ENCODE results near the gene ARID1A. TPM values are rescaled to one million over a fixed set of nuclear protein-coding genes. Genes with fewer than 3 reads are reported as not detected.

ARID1A gene
- total and polyA plus RNA-seq, 2 experiments from 2014 or later: 50.0 to 104 TPM

- Mint-ChIP-seq H3K27me3 (ENCODE audit: insufficient read depth, low read depth, poor library complexity) (peaks cover 17% of the 10 kb centered on the region), H3K36me3 (ENCODE audit: low read depth) (peaks cover 15% of the 10 kb centered on the region), H3K9me3 (no peaks in the 10 kb centered on the region; the same call in 2 of the 3 replicates), H3K4me3 (peak overlapping the region; percentile 82), H3K27ac (no peak overlapping the region), H3K4me1 (peaks cover 35% of the 10 kb centered on the region)
- Histone ChIP-seq H2AFZ (no peak overlapping the region), H3K4me2 (no peak overlapping the region), H3K9me2 (ENCODE audit: insufficient read depth) (no peaks in the 10 kb centered on the region), H3K4me3 (no peak overlapping the region), H3K79me2 (replicated peaks; ENCODE audit: insufficient read depth) (peaks cover 4% of the 10 kb centered on the region; the same call in 1 of the 2 replicates), H3K36me3 (ENCODE audit: insufficient read depth) (0 out of 2 replicates have a peak, but pooled peaks cover 6% of the 10 kb centered on the region), H3F3A (replicated peaks; ENCODE audit: low read depth) (peaks cover 7% of the 10 kb centered on the region; the same call in 1 of the 2 replicates), H4K20me1 (replicated peaks; ENCODE audit: insufficient read depth) (peaks cover 5% of the 10 kb centered on the region), H3K27ac (ENCODE audit: low read depth) (no peak overlapping the region), H3K4me1 (ENCODE audit: insufficient read depth) (peaks cover 20% of the 10 kb centered on the region), H3K27me3 (ENCODE audit: insufficient read depth) (peaks cover 3% of the 10 kb centered on the region; the same call in 1 of the 2 replicates)
- DNase-seq (ENCODE audit: low spot score) (no peak), ATAC-seq (no peak)
- TF ChIP-seq ZNF331 (CRISPR knock-in tag; IDR thresholded peaks at IDR 0.05; ENCODE audit: low read depth) (no peak), ZNF114 (CRISPR knock-in tag; IDR thresholded peaks at IDR 0.05) (no peak), POLR2AphosphoS5 (IDR thresholded peaks at IDR 0.05; ENCODE audit: low read depth) (no peak), EZH2 (IDR thresholded peaks at IDR 0.05; ENCODE audit: low read depth, unreplicated experiment) (no peak), EZH2phosphoT487 (IDR thresholded peaks at IDR 0.05; ENCODE audit: unreplicated experiment) (no peak), ETS1 (IDR thresholded peaks at IDR 0.05) (no peak), CREB1 (CRISPR knock-in tag; IDR thresholded peaks at IDR 0.05; ENCODE audit: low read depth) (no peak), STAT1 (IDR thresholded peaks at IDR 0.05; ENCODE audit: unreplicated experiment) (no peak), NANOG (IDR thresholded peaks at IDR 0.05; ENCODE audit: borderline replicate concordance) (no peak), CTCF (conservative IDR thresholded peaks at IDR 0.05; ENCODE audit: low read depth in 2 of 2) (no peak), JUNB (IDR thresholded peaks at IDR 0.05; ENCODE audit: unreplicated experiment) (no peak)
- TF ChIP-seq, protein P1, sequence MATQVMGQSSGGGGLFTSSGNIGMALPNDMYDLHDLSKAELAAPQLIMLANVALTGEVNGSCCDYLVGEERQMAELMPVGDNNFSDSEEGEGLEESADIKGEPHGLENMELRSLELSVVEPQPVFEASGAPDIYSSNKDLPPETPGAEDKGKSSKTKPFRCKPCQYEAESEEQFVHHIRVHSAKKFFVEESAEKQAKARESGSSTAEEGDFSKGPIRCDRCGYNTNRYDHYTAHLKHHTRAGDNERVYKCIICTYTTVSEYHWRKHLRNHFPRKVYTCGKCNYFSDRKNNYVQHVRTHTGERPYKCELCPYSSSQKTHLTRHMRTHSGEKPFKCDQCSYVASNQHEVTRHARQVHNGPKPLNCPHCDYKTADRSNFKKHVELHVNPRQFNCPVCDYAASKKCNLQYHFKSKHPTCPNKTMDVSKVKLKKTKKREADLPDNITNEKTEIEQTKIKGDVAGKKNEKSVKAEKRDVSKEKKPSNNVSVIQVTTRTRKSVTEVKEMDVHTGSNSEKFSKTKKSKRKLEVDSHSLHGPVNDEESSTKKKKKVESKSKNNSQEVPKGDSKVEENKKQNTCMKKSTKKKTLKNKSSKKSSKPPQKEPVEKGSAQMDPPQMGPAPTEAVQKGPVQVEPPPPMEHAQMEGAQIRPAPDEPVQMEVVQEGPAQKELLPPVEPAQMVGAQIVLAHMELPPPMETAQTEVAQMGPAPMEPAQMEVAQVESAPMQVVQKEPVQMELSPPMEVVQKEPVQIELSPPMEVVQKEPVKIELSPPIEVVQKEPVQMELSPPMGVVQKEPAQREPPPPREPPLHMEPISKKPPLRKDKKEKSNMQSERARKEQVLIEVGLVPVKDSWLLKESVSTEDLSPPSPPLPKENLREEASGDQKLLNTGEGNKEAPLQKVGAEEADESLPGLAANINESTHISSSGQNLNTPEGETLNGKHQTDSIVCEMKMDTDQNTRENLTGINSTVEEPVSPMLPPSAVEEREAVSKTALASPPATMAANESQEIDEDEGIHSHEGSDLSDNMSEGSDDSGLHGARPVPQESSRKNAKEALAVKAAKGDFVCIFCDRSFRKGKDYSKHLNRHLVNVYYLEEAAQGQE (IDR thresholded peaks at IDR 0.05; ENCODE audit: unreplicated experiment): no peak
- TF ChIP-seq, protein P2, sequence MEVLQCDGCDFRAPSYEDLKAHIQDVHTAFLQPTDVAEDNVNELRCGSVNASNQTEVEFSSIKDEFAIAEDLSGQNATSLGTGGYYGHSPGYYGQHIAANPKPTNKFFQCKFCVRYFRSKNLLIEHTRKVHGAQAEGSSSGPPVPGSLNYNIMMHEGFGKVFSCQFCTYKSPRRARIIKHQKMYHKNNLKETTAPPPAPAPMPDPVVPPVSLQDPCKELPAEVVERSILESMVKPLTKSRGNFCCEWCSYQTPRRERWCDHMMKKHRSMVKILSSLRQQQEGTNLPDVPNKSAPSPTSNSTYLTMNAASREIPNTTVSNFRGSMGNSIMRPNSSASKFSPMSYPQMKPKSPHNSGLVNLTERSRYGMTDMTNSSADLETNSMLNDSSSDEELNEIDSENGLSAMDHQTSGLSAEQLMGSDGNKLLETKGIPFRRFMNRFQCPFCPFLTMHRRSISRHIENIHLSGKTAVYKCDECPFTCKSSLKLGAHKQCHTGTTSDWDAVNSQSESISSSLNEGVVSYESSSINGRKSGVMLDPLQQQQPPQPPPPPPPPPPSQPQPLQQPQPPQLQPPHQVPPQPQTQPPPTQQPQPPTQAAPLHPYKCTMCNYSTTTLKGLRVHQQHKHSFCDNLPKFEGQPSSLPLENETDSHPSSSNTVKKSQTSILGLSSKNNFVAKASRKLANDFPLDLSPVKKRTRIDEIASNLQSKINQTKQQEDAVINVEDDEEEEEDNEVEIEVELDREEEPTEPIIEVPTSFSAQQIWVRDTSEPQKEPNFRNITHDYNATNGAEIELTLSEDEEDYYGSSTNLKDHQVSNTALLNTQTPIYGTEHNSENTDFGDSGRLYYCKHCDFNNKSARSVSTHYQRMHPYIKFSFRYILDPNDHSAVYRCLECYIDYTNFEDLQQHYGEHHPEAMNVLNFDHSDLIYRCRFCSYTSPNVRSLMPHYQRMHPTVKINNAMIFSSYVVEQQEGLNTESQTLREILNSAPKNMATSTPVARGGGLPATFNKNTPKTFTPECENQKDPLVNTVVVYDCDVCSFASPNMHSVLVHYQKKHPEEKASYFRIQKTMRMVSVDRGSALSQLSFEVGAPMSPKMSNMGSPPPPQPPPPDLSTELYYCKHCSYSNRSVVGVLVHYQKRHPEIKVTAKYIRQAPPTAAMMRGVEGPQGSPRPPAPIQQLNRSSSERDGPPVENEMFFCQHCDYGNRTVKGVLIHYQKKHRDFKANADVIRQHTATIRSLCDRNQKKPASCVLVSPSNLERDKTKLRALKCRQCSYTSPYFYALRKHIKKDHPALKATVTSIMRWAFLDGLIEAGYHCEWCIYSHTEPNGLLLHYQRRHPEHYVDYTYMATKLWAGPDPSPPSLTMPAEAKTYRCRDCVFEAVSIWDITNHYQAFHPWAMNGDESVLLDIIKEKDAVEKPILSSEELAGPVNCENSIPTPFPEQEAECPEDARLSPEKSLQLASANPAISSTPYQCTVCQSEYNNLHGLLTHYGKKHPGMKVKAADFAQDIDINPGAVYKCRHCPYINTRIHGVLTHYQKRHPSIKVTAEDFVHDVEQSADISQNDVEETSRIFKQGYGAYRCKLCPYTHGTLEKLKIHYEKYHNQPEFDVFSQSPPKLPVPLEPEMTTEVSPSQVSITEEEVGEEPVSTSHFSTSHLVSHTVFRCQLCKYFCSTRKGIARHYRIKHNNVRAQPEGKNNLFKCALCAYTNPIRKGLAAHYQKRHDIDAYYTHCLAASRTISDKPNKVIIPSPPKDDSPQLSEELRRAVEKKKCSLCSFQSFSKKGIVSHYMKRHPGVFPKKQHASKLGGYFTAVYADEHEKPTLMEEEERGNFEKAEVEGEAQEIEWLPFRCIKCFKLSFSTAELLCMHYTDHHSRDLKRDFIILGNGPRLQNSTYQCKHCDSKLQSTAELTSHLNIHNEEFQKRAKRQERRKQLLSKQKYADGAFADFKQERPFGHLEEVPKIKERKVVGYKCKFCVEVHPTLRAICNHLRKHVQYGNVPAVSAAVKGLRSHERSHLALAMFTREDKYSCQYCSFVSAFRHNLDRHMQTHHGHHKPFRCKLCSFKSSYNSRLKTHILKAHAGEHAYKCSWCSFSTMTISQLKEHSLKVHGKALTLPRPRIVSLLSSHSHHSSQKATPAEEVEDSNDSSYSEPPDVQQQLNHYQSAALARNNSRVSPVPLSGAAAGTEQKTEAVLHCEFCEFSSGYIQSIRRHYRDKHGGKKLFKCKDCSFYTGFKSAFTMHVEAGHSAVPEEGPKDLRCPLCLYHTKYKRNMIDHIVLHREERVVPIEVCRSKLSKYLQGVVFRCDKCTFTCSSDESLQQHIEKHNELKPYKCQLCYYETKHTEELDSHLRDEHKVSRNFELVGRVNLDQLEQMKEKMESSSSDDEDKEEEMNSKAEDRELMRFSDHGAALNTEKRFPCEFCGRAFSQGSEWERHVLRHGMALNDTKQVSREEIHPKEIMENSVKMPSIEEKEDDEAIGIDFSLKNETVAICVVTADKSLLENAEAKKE (CRISPR knock-in tag; IDR thresholded peaks at IDR 0.05): no peak
Observed at GRCh38 chr1:26828411-26828991, 132.7 kb downstream of the ARID1A start.

All from GM23338 (cell line).